22Rv1 (cell line): Measurements from ENCODE around the gene ABTB2.

ENCODE experiments used
- ZFX ChIP-seq: fragments of 450-650 bp; IDR thresholded peaks from 2 replicates; pipeline ENCODE4 v1.6.1; 2017; ENCODE audit warnings: antibody characterized with exemption, borderline replicate concordance
- TF ChIP-seq, protein P1 (sequence below): fragments of 450-650 bp; IDR thresholded peaks from 2 replicates; pipeline ENCODE4 v1.5.1; 2017; ENCODE audit warnings: mild to moderate bottlenecking

DNA sequence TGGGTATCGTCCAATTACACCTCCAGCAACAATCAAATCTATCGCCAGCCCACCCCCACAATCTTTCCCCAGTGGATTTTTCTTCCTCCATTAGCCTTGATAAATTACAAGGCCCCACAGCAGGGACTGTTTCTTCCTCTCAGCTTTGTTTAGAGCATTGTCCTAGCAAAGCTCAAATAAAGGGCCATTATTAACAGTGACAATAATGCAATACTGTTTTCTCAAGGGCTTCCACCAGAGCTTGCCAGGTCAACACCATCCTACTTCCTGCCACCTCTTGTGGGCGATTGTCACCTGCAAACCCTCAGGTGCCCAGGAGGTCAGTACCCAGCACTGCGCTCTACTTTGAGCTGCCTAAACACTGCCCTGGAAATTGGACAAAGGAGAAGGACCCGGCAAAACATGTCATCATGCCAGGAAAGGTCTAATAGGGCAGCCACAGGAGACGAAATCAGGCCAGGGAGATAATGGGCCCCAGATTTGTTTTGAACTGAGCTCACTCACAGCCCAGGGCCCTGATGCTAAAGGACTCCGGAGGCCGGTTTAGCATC, 95.2 kb downstream of the ABTB2 start:
- TF ChIP-seq, protein P1, sequence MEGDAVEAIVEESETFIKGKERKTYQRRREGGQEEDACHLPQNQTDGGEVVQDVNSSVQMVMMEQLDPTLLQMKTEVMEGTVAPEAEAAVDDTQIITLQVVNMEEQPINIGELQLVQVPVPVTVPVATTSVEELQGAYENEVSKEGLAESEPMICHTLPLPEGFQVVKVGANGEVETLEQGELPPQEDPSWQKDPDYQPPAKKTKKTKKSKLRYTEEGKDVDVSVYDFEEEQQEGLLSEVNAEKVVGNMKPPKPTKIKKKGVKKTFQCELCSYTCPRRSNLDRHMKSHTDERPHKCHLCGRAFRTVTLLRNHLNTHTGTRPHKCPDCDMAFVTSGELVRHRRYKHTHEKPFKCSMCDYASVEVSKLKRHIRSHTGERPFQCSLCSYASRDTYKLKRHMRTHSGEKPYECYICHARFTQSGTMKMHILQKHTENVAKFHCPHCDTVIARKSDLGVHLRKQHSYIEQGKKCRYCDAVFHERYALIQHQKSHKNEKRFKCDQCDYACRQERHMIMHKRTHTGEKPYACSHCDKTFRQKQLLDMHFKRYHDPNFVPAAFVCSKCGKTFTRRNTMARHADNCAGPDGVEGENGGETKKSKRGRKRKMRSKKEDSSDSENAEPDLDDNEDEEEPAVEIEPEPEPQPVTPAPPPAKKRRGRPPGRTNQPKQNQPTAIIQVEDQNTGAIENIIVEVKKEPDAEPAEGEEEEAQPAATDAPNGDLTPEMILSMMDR: no peak
- no peak for TF ChIP-seq ZFX
